ENCODE data around the gene CIP2A. TPM values are rescaled to one million over a fixed set of nuclear protein-coding genes. Genes with fewer than 3 reads are reported as not detected.

CIP2A gene
- total RNA-seq, 2 experiments from 2014 or later, result 34.7 to 39.9 TPM

DNA sequence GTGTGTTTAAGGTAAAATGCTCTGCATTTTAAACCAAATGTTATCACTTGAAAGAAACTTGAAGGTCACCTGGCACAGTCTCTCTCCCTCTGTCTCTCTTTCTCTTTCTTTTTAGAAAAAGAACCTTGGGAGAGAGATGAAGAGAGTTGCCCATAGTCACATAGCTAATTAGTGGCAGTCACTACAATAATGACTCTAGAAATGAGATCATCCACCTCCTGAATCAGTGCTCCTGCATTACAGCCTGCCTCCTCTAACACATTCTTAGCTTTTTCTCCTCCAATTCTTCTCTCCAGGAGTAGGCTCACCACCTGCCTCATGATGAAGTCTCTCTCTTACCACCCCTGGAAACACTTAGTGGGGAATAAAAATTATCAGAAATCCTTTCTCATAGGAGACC, 81.3 kb downstream of the CIP2A start:
- intact Hi-C loops (cut with micrococcal nuclease), result no loop called here
- no peak overlapping the region for H3K27ac Mint-ChIP-seq
- H3K36me3 Mint-ChIP-seq (ENCODE audit: low read depth), result no peaks in the 10 kb centered on the region
- DNase-seq, result no peak
- CTCF ChIA-PET, result no interaction called here
- no peaks in the 10 kb centered on the region for H3K9me3 Mint-ChIP-seq
- H3K27me3 Mint-ChIP-seq (ENCODE audit: low read depth), result no peaks in the 10 kb centered on the region
- H3K4me3 Mint-ChIP-seq, result no peak overlapping the region
- H3K4me1 Mint-ChIP-seq (ENCODE audit: low read depth), result no peaks in the 10 kb centered on the region

GRCh38 chr3:108505811-108506210, 83.4 kb downstream of the CIP2A start:
- DNase-seq, result no peak
- CTCF ChIA-PET, result interaction anchor here (0.6 kb wide), 1 partner anchor 409 kb away, joined by 3 read pairs; no protein-coding TSS in a partner anchor
- intact Hi-C loops (cut with micrococcal nuclease), result no loop called here
- H3K4me3 Mint-ChIP-seq, result no peak overlapping the region
- H3K36me3 Mint-ChIP-seq (ENCODE audit: low read depth), result no peaks in the 10 kb centered on the region
- H3K27ac Mint-ChIP-seq, result no peak overlapping the region
- H3K27me3 Mint-ChIP-seq (ENCODE audit: low read depth), result no peaks in the 10 kb centered on the region
- H3K9me3 Mint-ChIP-seq, result no peaks in the 10 kb centered on the region
- H3K4me1 Mint-ChIP-seq (ENCODE audit: low read depth), result no peaks in the 10 kb centered on the region

GRCh38 chr3:108503722-108504121, 85.5 kb downstream of the CIP2A start:
- no peak for DNase-seq
- no peaks in the 10 kb centered on the region for H3K27me3 Mint-ChIP-seq (ENCODE audit: low read depth)
- no peaks in the 10 kb centered on the region for H3K9me3 Mint-ChIP-seq
- H3K27ac Mint-ChIP-seq, result no peak overlapping the region
- H3K36me3 Mint-ChIP-seq (ENCODE audit: low read depth), result no peaks in the 10 kb centered on the region
- intact Hi-C loops (cut with micrococcal nuclease), result no loop called here
- H3K4me3 Mint-ChIP-seq, result no peak overlapping the region
- H3K4me1 Mint-ChIP-seq (ENCODE audit: low read depth), result no peaks in the 10 kb centered on the region
- CTCF ChIA-PET, result no interaction called here

DNA sequence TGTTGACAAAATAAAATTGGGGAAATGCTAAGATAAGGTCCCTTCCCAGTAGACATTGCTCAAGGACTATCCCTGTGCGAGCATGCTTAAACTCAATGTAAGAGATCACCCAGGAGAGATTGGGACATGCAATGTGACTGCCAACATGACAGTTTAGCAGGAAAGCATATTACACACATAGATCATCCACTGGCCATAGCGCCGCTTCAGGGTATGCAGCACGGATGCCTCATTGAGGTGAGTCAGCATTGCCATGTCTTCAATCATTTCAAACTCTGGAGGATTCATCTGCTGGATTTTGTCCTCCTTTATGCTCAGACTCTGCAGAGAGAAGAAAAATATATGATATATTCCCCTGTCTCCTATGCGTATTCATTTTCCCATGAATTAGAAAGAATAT, 87.7 kb downstream of the CIP2A start:
- no peak for DNase-seq
- Mint-ChIP-seq H3K36me3 (ENCODE audit: low read depth) (no peaks in the 10 kb centered on the region), H3K9me3 (no peaks in the 10 kb centered on the region), H3K27ac (no peak overlapping the region), H3K4me3 (no peak overlapping the region), H3K4me1 (ENCODE audit: low read depth) (no peaks in the 10 kb centered on the region), H3K27me3 (ENCODE audit: low read depth) (no peaks in the 10 kb centered on the region)
- intact Hi-C loops (cut with micrococcal nuclease), result no loop called here
- CTCF ChIA-PET, result no interaction called here

DNA sequence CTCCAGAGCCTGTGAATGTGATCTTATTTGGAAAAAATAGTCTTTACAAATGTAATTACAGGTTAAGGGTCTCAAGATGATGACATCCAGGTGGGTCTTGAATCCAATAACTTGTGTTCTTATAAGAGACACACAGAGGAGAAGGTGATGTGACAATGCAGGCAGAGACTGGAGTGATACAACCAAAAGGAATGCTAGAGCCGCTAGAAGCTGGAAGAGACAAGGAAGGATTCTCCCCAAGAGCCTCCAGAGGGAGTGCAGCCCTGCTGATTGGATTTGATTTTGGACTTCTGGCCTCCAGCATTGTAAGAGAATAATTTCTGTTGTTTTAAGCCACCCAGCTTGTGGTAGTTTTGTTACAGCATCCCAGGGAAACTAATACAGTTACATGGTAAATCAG, 88.5 kb downstream of the CIP2A start:
- CTCF ChIA-PET, result no interaction called here
- no peak overlapping the region for H3K27ac Mint-ChIP-seq
- intact Hi-C loops (cut with micrococcal nuclease), result no loop called here
- H3K9me3 Mint-ChIP-seq, result no peaks in the 10 kb centered on the region
- no peak overlapping the region for H3K4me3 Mint-ChIP-seq
- no peaks in the 10 kb centered on the region for H3K4me1 Mint-ChIP-seq (ENCODE audit: low read depth)
- H3K27me3 Mint-ChIP-seq (ENCODE audit: low read depth), result no peaks in the 10 kb centered on the region
- no peak for DNase-seq
- H3K36me3 Mint-ChIP-seq (ENCODE audit: low read depth), result no peaks in the 10 kb centered on the region

Other genes with a start within 250 kb of the CIP2A start
- gene MYH15, start 78.8 kb downstream of the CIP2A start, total RNA-seq, result under 1 TPM in 1 of 2 experiments, not detected in 1; 0.07 TPM
- 10 to 100 TPM; 11.2 to 12.2 TPM for gene DZIP3, start 284 bp upstream of the CIP2A start, total RNA-seq
- not detected for gene RETNLB, start 168.0 kb upstream of the CIP2A start, total RNA-seq
- 10 to 100 TPM; 17.7 to 19.8 TPM for gene TRAT1, start 233.3 kb upstream of the CIP2A start, total RNA-seq